G401 (cell line): ENCODE data around the gene SELENOT. TPM values are rescaled to one million over a fixed set of nuclear protein-coding genes. Genes with fewer than 3 reads are reported as not detected.

Experiments
- DNase-seq: peaks from one replicate; pipeline ENCODE4 v3.0.0-alpha.2; 2015; ENCODE audit warnings: low spot score
- in situ Hi-C: cut with HindIII; loops from 2 replicates; pipeline ENCODE4 v1.10.0; 2016; ENCODE audit warnings: low sequenced_read_pairs, mixed read lengths
- total RNA-seq: library from RNA; depleted of rRNA; stranded (reverse); fragments of >200 nt; shearing (Covaris generic); gene quantifications from 2 replicates; pipeline ENCODE4 v1.2.3, GENCODE V29; 2014; rRNA removed

Gene SELENOT
- total RNA-seq, 1 experiment from 2014 or later, result 130 TPM

GRCh38 chr3:150640256-150640655, 37.1 kb downstream of the SELENOT start:
- in situ Hi-C loops, result no loop called here
- DNase-seq, result no peak

DNA sequence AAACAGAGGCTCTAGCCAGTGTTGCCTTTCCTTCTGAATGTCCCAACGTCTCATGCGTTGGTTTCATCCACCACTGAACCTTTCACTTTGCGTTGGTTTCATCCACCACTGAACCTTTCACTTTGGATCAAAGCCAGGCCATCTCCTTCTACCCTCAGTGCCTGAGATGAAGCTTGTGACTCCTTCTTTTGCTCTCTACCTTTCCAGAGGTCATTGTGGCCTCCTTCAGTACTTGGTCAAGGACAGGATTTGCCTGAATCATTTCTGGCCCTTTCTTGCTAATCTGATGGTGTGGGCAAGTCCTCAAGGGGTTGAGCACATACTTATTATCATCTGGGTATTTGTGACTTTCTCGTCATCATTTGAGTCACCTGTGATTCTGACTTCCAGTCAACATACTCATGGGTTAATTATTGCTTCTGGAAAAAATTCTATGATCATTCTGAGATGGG, 50.0 kb downstream of the SELENOT start:
- DNase-seq, result no peak
- in situ Hi-C loops, result no loop called here

GRCh38 chr3:150656316-150656715, 53.2 kb downstream of the SELENOT start:
- DNase-seq, result no peak
- in situ Hi-C loops, result no loop called here

DNA sequence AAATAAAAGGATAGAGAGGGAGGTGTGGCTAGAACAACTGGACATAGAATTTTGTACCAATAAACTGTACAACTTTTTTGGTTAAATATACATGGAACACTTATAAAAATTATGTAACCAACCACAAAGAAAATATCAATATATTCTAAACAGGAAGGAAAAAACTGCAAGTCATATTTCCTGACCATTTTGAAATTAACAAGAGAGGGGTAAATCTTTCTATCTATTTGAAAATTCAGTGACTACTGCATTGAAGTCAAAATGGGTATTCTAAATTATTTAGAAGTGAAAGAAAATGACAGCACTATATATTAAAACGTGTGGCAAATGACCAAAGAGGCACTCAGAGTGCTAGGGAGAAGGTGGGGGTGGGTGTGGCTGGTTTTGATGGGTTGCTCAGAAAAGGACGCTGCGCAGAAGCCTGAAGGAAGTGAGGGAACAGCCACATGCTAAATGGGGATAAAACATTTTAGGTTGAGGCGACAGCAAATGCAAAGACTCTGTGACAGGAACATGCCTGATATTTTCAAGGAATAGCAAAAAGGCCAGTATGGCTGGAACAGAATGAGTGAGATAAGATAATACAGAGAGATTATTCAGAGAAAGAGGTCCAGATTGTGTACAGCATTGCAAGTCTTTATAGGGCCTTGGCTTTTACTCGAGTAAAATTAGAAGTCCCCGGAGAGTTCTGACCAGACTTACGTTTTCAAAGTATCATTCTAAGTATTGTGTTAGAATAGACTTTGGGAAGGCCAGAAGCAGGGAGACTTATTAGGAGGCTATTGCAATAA, 59.5 kb downstream of the SELENOT start:
- no peak for DNase-seq
- in situ Hi-C loops, result no loop called here

DNA sequence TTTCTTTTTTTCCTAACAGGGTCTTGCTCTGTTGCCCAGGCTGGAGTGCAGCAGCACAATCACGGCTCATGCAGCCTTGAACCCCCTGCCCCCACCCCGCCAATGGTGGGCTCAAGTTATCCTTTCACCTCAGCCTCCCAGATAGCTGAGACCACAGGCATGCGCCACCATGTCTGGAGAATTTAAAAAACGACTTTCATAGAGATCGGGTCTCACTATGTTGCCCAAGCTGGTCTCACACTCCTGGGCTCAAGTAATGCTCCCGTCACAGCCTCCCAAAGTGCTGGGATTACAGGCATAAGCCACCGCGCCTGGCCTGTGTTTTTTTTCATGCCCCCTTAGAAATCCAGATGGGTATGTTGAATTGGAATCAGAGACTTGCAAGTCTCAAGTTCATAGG, 60.3 kb downstream of the SELENOT start:
- in situ Hi-C loops, result no loop called here

GRCh38 chr3:150666167-150666566, 63.0 kb downstream of the SELENOT start:
- in situ Hi-C loops, result no loop called here

More for the DNA sequence above, 60.3 kb downstream of the SELENOT start:
- no peak for DNase-seq

DNA sequence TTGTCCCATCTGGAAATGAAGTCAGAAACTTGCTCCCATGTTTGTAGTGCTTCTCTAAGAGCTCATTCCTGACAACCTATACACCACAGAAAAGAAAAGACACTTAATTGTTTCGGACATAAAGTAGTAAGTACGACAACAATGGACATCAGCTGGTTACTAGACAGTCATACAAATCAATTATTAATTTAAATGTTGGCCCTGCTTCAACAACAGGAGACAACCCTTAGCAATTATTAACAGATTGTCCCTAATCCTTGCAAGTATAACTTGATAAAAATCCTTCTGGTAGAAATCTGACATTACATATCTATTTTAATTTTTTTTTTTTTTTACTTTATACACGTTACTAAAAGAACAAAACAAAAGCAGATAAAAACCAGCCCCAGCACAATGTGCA, 70.8 kb downstream of the SELENOT start:
- in situ Hi-C loops, result no loop called here
- DNase-seq, result no peak

More at GRCh38 chr3:150666167-150666566, 63.0 kb downstream of the SELENOT start:
- no peak for DNase-seq

DNA sequence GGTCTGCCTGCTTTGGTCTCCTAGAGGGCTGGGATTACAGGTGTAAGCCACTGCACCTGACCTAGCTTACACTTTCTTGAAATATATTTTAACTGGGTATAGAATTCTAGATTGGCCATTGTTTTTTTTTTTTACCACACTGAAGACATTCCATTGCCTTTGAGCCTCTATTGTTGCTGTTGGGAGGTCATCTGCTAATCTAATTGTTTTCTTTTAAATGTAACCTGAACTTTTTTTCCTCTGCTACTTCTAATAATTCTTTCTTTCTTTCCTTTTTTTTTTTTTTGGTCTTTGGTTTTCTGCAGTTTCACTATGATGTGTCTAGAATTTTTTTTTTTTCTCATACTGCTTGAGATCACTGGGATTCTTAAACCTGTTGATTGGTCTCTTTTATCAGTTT, 72.5 kb downstream of the SELENOT start:
- DNase-seq, result no peak
- in situ Hi-C loops, result no loop called here

Other genes starting within 250 kb of the SELENOT start
- gene TSC22D2, start 195.0 kb upstream of the SELENOT start, total RNA-seq, result 2.3 and 10.4 TPM in 2 replicates
- 66.4 and 75.1 TPM in 2 replicates for gene SERP1, start 56.8 kb upstream of the SELENOT start, total RNA-seq
- gene EIF2A, start 56.5 kb upstream of the SELENOT start, total RNA-seq, result 196 and 269 TPM in 2 replicates
- gene ERICH6, start 100.6 kb downstream of the SELENOT start, total RNA-seq, result not detected in 2 replicates
- gene SIAH2, start 159.8 kb downstream of the SELENOT start, total RNA-seq, result 20.7 and 36.6 TPM in 2 replicates